GM18511 (cell line): Measurements from ENCODE around the gene BEST1.
"Not testable (repeated sequence)": the region's sequence is repeated elsewhere in the genome, so short reads cannot be mapped to it uniquely, and the experiment has no call there.

Experiments used
- ATAC-seq: cut with Tn5 transposase; IDR thresholded peaks from one replicate; pipeline ENCODE4 v1.9.1; 2021; ENCODE audit warnings: mild to moderate bottlenecking, moderate library complexity; ENCODE audit not compliant: unreplicated experiment

The BEST1 gene

GRCh38 chr11:61947486-61948210, 2.5 kb upstream of the BEST1 start:
- ATAC-seq = no peak

DNA sequence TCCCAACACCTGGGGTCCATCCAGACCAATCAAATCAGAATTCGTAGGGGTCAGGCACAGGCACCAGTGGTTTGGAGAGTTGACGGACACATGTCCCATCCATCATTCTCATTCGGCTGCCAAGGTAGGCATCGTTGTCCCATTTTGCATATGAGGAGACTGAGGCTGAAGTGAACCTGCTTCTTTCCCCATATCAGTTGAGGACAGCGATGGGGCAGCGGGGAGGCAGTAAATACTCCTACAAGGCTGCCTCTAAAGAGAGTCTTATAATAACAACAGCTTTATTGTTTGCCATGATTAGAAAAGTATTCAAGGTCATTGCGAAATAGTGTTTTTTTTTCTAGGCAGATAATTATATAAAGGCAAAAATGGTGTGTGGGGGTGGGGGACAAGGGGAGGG, 1.6 kb upstream of the BEST1 start:
- no peak for ATAC-seq

GRCh38 chr11:61949169-61950034, 749 bp upstream of the BEST1 start:
- no peak for ATAC-seq

GRCh38 chr11:61951484-61952135, 1.5 kb downstream of the BEST1 start:
- no peak for ATAC-seq

DNA sequence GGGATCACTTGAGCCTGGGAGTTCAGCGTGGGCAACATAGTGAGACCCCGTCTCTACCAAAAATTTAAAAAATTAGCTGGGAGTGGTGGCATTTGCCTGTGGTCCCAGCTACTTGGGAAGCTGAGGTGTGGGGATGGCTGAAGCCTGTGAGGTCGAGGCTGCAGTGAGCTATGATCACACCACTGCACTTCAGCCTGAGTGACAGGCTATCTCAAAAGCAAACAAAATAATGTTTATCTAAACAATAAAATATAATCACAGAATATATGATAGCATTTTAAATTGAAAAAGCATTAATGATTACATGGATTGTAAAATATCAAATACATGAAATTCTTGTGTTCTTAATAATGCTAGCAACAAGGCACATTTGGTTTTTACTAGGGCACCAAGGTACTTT, 2.7 kb downstream of the BEST1 start:
- no peak for ATAC-seq

GRCh38 chr11:61953632-61954031, 3.5 kb downstream of the BEST1 start:
- not testable (repeated sequence) for ATAC-seq

DNA sequence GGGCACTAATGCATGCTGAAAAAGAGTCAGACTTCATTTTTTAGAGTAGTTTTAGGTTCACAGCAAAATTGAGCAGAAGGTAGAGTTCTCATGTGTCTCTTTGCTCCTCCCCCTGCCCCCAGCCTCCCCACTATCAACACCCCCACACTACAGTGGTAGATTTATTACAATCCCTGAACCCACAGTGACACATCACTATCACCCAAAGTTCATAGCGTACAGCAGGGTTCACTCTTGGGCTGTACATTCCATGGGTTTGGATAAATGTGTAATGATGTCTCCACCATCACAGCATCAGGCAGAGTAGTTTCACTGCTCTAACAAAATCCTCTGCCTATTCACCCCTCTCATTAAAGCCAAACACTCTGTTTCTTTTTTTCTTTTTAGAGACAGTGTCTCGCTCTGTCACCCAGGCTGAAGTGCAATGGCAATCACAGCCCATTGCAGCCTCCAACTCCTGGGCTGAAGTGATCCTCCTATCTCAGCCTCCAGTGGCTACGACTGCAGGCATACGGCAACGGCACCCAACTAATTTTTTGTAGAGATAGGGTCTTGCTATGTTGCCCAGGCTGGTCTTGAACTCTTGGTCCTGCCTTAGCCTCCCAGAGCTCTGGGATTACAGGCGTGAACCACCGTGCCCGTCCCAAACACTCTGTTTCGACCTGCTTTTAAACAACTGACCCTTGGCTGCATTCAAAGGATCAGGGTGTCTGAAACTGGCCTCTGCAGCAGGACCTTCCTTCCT, 4.1 kb downstream of the BEST1 start:
- ATAC-seq = no peak

- ATAC-seq = no peak
Measured at GRCh38 chr11:61954851-61955421, 4.8 kb downstream of the BEST1 start.

DNA sequence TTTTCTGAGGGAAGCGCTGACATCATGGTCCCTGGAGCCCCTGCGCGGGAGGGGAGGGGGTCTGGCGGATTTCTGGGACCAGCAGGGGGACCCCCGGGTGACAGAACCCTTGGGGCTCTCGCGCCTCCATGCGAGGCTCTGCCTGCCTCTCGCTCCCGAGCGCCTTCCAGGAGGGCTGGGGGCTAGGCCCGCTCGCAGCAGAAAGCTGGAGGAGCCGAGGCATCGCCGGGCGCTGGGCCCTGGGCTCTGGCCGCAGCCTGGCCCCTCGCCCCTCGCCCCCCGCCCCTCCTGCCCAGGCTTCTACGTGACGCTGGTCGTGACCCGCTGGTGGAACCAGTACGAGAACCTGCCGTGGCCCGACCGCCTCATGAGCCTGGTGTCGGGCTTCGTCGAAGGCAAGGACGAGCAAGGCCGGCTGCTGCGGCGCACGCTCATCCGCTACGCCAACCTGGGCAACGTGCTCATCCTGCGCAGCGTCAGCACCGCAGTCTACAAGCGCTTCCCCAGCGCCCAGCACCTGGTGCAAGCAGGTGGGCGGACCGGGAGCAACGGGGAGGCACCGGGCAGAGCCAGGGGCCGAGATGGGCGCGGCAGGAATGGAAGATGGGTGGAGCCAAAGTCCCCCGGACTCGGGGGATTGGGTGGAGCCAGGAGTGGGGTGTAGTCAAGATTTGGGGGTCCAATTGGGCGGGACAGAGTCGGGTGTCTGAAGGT, 5.4 kb downstream of the BEST1 start:
- ATAC-seq = no peak

DNA sequence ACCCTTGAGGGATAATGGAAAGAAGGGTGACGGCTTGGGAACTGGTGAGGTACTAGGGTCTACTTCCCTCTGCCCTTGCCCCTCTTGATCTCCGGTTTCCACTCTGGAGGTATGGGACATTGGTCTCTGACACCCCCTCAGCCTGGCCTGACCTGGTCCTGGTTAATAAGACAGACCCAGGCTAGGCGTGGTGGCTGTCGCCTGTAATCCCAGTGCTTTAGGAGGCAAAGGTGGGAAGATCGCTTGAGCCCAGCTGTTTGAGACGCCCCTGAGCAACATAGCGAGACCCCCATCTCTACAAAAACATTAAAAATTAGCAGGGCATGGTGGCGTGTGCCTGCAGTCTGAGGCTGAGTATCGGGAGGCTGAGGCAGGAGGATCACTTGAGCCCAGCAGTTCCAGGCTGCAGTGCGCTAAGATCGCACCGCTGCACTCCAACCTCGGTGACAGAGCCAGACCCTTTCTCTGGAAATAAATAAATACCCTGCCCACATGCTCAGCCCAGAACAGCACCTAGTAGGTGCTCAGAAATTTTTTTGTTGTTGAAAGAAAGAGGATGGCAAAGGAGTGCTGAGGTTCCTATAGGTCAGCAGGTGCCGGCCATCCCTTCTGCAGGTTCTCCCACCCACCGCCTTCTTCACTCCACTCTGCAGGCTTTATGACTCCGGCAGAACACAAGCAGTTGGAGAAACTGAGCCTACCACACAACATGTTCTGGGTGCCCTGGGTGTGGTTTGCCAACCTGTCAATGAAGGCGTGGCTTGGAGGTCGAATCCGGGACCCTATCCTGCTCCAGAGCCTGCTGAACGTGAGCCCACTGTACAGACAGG, 6.3 kb downstream of the BEST1 start:
- no peak for ATAC-seq

DNA sequence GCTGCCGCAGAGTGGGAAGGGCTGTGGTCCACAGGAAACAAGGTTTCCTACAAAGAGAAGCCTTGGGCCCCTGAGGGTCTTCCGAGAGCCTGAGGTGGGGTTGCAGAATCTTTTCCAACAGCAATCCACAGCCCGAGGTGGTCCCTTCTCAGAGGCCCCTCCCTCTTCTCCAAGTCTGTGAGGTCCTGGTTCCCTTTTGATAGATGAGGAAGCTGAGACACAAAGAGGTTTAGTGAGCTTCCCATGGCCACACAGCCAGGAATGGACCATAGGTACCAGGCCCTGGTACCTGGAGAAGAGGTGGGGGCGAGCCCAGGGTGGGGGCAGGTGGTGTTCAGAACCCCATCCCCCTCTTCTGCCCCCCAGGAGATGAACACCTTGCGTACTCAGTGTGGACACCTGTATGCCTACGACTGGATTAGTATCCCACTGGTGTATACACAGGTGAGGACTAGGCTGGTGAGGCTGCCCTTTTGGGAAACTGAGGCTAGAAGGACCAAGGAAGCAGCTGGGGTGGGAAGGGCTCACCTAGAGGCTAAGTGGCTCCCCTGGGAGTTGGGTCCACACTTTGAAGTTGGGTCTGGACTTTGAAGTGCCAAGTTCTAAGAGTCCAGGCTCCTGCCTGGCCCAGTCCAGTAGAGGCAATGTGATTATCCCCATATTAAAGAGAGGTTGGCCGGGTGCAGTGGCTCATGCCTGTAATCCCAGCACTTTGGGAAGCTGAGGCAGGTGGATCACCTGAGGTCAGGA, 7.0 kb downstream of the BEST1 start:
- no peak for ATAC-seq

GRCh38 chr11:61958590-61958989, 8.4 kb downstream of the BEST1 start:
- ATAC-seq = no peak

- ATAC-seq = no peak
Measured at GRCh38 chr11:61959114-61959513, 9.0 kb downstream of the BEST1 start.

DNA sequence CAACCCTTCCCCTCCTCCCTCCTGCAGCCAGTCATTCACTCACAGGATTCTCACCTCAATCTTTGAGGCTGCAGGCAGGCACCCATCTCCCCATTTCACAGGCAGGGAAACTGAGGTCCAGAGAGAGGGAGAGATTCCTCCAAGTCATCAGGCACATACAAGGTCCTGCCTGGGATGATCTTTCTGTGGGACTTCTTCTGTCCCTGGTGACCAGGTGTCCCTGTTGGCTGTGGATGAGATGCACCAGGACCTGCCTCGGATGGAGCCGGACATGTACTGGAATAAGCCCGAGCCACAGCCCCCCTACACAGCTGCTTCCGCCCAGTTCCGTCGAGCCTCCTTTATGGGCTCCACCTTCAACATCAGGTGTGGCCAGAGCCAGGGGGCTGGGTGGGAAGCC, 9.5 kb downstream of the BEST1 start:
- no peak for ATAC-seq

- ATAC-seq = no peak
Measured at GRCh38 chr11:61960532-61960931, 10.4 kb downstream of the BEST1 start.

DNA sequence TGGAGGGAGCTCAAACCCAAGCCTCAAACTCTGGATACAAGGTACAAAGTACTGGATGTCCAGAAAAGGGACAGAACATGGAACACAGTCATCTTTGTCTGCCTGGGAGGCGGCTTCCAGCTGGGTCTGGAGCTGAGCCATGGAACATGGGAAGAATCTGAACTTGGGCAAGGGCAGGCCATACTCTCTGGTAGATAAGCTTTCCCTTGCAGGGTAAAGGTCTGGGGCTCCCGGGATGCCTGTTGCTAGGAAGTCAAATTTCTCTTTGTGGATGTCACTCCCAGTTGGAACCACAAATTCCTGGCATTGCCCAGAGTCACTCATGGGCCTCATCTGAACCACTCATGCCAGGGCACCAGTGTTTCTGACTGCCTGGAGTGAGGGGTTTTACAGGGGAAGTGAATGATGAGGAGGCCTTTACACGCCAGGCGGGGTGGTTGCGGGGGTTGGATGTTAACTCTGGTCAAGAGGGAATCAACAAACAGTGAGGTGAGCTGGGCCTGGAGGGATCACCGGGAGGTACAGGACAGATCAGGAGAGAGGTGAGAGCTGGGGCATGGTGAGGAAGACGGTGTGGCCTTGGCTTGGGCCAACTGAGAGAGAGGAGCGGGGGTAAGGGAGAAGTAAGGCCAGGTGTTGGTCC, 11.5 kb downstream of the BEST1 start:
- ATAC-seq = no peak

DNA sequence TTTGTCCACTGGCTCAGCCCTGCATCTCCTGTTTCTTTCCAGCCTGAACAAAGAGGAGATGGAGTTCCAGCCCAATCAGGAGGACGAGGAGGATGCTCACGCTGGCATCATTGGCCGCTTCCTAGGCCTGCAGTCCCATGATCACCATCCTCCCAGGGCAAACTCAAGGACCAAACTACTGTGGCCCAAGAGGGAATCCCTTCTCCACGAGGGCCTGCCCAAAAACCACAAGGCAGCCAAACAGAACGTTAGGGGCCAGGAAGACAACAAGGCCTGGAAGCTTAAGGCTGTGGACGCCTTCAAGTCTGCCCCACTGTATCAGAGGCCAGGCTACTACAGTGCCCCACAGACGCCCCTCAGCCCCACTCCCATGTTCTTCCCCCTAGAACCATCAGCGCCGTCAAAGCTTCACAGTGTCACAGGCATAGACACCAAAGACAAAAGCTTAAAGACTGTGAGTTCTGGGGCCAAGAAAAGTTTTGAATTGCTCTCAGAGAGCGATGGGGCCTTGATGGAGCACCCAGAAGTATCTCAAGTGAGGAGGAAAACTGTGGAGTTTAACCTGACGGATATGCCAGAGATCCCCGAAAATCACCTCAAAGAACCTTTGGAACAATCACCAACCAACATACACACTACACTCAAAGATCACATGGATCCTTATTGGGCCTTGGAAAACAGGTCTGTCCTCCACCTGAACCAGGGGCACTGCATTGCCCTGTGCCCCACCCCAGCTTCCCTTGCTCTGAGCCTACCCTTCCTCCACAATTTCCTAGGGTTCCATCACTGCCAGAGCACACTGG, 12.3 kb downstream of the BEST1 start:
- ATAC-seq = no peak

- no peak for ATAC-seq
Measured at GRCh38 chr11:61963016-61963281, 12.8 kb downstream of the BEST1 start.
